ENCODE results near the gene ZNF488.

The ZNF488 gene

GRCh38 chr10:47408606-47409005 is 24.5 kb upstream of the ZNF488 start:
- Histone ChIP-seq H3K9me3 (no peaks in the 10 kb centered on the region), H3K27me3 (no peaks in the 10 kb centered on the region), H3K4me1 (peaks cover 0 to 11% (median 5%) of the 10 kb centered on the region in 4 donors), H3K36me3 (no peaks in the 10 kb centered on the region), H3K4me3 (no peak overlapping the region), H3K27ac (no peak overlapping the region)
- DNase-seq, result no peak
- intact Hi-C loops (cut with DNase I; ENCODE audit: low total_unique reads), result no loop called here
- TF ChIP-seq CTCF (IDR thresholded peaks at IDR 0.05), result no peak

- Histone ChIP-seq H3K36me3 (no peaks in the 10 kb centered on the region), H3K27ac (no peak overlapping the region), H3K4me1 (peaks cover 0 to 23% (median 15%) of the 10 kb centered on the region in 4 donors), H3K9me3 (no peaks in the 10 kb centered on the region), H3K27me3 (no peaks in the 10 kb centered on the region), H3K4me3 (no peak overlapping the region)
- TF ChIP-seq CTCF (IDR thresholded peaks at IDR 0.05), result no peak
- intact Hi-C loops (cut with DNase I; ENCODE audit: low total_unique reads), result no loop called here
- DNase-seq, result peak in 1 of 2 donors; percentile 35
Measured at GRCh38 chr10:47406870-47407691, 23.0 kb upstream of the ZNF488 start.

- Histone ChIP-seq H3K4me1 (peaks cover 0 to 23% (median 15%) of the 10 kb centered on the region in 4 donors), H3K9me3 (no peaks in the 10 kb centered on the region), H3K27ac (no peak overlapping the region), H3K4me3 (no peak overlapping the region), H3K36me3 (no peaks in the 10 kb centered on the region), H3K27me3 (no peaks in the 10 kb centered on the region)
- TF ChIP-seq CTCF (IDR thresholded peaks at IDR 0.05), result no peak
- DNase-seq, result peak in 1 of 2 donors; percentile 48
- intact Hi-C loops (cut with DNase I; ENCODE audit: low total_unique reads), result no loop called here
Measured at GRCh38 chr10:47406548-47406869, 22.4 kb upstream of the ZNF488 start.

DNA sequence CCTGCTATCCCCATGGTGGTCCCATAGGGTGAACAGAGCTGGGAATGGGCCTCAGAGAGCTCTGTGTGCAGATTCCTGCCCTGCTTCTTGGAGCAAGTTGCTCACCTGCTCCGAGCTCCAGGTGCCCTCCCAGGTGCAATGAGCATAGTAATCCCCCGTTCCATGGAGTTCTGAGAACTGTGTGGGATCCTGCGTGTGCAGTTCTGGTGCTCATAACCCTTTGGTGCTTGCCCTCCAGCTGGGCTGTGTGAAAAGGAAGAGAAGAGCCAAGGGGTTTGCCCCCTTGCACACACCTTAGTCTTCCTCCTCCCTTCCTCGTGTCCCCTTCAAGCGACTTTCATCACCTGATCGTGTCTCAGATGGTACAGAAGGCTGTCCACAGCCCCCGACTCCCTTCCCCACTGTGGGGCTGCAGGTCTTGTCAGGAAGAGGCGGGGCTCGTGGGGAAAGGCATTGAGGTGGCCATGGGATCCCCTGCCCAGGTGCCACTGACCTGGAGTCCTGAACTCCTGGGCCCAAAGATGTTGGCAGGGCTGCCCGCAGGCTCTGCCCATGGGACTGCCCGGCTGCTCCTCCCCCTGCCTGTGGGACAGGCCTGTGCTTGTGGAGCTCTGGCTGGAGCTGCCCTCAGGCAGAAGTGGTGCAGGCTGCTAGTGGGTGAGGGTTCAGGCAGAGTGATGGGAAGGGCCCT is 21.9 kb upstream of the ZNF488 start:
- Histone ChIP-seq H3K4me3 (no peak overlapping the region), H3K4me1 (peaks cover 0 to 23% (median 15%) of the 10 kb centered on the region in 4 donors), H3K27me3 (no peaks in the 10 kb centered on the region), H3K36me3 (no peaks in the 10 kb centered on the region), H3K27ac (no peak overlapping the region), H3K9me3 (no peaks in the 10 kb centered on the region)
- DNase-seq, result peak in 1 of 2 donors; percentile 51
- TF ChIP-seq CTCF (IDR thresholded peaks at IDR 0.05), result no peak
- intact Hi-C loops (cut with DNase I; ENCODE audit: low total_unique reads), result no loop called here

GRCh38 chr10:47404937-47405336 is 20.8 kb upstream of the ZNF488 start:
- Histone ChIP-seq H3K27me3 (no peaks in the 10 kb centered on the region), H3K4me3 (no peak overlapping the region), H3K9me3 (no peaks in the 10 kb centered on the region), H3K4me1 (peaks cover 0 to 23% (median 15%) of the 10 kb centered on the region in 4 donors), H3K36me3 (no peaks in the 10 kb centered on the region), H3K27ac (no peak overlapping the region)
- no peak for TF ChIP-seq CTCF (IDR thresholded peaks at IDR 0.05)
- no peak for DNase-seq
- intact Hi-C loops (cut with DNase I; ENCODE audit: low total_unique reads), result no loop called here
